GM12873 (cell line): Measurements from ENCODE around the gene RUNX1.

Experiments
- TF ChIP-seq, protein P1 (sequence below): IDR thresholded peaks from 2 replicates; pipeline ENCODE4 v1.5.1; 2012; ENCODE audit warnings: low read depth, mild to moderate bottlenecking, moderate library complexity, low read length, control low read depth; ENCODE audit not compliant: insufficient read depth; ENCODE audit errors: missing control alignments

RUNX1 gene

DNA sequence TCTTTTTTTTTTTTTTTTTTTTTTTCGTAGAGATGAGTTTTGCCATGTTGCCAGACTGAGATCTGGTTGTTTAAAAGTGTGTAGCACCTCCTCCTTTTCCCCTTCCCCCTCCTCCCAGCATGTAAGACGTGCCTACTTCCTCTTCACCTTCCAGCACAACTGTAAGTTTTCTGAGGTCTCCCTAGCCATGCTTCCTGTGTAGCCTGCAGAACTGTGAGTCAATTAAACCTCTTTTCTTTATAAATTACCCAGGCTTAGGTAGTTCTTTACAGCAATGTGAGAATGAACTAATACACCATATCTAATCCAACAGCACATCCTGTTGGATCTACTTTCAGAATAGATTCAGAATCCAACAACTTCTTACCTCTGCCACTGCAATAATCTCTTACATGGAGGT, 269.2 kb downstream of the RUNX1 start:
- TF ChIP-seq, protein P1, sequence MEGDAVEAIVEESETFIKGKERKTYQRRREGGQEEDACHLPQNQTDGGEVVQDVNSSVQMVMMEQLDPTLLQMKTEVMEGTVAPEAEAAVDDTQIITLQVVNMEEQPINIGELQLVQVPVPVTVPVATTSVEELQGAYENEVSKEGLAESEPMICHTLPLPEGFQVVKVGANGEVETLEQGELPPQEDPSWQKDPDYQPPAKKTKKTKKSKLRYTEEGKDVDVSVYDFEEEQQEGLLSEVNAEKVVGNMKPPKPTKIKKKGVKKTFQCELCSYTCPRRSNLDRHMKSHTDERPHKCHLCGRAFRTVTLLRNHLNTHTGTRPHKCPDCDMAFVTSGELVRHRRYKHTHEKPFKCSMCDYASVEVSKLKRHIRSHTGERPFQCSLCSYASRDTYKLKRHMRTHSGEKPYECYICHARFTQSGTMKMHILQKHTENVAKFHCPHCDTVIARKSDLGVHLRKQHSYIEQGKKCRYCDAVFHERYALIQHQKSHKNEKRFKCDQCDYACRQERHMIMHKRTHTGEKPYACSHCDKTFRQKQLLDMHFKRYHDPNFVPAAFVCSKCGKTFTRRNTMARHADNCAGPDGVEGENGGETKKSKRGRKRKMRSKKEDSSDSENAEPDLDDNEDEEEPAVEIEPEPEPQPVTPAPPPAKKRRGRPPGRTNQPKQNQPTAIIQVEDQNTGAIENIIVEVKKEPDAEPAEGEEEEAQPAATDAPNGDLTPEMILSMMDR: no peak

DNA sequence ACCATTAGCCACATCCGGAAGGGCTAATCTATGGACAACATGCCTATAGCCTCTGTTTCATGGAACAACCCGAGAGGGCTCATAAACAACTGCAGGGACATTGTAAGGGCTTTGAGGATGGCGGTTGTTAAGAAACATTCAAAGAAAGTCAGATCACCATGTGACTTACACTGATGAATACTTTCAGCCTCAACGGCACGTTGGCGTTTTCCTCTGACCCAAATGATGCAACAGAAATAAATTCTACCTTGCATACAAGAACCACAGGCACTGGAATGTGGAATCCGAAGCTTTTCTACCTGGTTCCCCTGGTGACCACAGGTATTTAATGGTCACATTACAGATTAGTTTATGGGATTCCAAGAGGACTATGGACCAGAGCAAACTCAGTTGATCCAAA, 273.3 kb downstream of the RUNX1 start:
- TF ChIP-seq, protein P1: no peak

DNA sequence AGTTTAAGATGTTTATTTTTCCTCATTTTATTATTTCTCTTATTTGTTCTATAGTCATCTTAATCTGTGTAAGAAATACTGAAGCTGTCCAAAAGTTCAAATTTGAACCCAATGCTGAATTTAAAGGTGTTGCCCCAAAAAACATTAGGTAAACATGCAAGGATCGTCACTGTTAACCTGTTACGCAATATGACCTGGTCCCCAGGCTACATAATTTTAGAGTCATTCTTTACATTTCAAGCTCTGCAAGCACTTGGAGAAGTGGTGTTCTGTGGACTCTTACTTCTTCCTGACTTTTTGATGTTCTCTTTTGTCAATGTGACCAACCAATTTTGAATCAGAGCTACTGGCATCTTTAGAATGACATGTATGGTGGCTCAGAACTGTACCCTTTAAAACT, 274.4 kb downstream of the RUNX1 start:
- TF ChIP-seq, protein P1: no peak

DNA sequence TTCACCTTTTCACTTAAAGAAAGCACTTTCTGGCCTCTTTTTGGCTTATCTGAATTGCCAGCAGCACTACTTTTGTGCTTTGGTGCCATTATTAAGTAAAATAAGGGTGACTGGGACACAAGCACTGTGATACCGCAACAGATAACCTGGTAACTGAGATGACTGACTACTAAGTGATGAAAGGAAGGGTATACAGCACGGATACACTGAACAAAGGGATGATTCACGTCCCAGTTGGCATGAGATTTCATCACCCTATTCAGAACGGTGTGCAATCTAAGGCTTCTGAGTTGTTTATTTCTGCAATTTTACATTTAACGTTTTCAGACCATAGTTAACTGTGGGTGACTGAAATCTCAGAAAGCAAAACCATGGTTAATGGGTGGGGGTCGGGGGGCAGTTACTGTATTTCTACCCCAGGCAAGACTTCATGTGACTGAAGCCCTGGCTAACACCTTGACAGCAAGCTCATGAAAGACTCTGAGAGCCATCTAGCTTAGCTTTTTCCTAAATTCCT, 277.5 kb downstream of the RUNX1 start:
- TF ChIP-seq, protein P1: no peak

DNA sequence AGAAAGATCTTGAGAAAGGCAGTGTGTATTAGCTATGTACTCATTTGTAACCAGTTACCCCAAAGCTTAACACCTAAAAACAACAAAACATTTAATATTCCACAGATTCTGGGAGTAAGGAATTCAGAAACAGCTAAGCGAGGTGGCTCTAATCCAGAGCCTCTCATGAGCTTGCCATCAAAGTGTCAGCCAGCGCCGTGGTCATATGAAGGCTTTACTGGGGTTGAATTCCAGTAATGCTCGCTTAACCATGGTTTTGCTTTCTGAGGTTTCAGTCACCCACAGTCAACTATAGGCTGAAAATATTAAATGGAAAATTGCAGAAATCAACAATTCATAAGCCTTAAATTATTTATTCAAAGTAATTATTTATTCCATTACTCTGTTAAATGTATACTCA, 278.5 kb downstream of the RUNX1 start:
- TF ChIP-seq, protein P1: no peak

DNA sequence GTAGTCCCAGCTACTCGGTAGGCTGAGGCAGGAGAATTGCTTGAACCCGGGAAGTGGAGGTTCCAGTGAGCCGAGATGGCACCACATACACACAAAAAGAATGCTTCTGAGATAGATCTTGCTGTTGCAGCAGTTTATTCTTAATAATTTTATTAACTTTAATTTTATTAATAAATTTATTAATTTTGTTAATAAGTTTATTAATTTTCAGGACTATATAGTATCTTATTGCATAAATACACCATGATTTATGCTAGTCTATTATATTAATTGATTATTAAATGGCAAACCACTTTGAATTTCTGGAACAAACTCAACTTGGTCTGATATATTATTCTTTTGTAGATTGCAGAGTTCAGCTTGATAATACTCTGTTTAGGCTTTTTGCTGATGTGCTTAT, 280.8 kb downstream of the RUNX1 start:
- TF ChIP-seq, protein P1: no peak

DNA sequence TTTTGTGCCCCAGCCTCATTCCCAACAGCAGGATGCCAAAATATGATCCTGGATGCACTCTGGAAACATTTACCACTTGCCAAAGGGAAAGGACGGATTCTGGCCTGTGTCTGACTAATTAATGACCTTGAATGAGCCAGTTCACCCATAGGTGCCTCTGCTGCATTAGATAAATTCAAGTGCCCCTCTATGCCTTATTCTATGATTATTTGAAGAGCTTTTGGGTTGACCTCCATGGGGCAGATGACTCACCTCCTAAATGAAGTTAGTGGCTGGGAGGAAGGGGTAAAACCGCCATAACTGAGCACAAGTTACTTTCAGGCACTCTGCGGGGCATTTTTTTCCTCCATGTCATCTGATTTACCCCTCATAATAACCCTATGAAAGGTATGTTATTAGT, 282.2 kb downstream of the RUNX1 start:
- TF ChIP-seq, protein P1: no peak

DNA sequence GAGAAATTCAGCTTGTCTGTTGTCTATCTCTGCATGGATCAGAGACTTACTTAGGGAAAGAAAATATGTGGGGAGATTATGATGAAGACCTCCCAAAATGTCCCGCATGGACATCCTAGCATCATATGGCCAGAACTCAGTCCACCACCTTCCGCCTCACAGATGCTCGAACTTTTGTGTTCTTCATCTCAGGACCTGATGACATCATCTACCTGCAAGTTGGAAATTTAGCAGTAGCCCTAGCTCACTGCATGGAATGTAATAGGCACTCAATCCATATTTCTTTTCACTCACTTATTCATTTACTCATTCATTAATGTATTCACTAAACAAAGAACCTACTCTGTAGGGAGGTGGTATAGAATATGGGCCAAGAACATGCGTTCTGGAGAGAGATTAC, 283.5 kb downstream of the RUNX1 start:
- TF ChIP-seq, protein P1: no peak
